ENCODE results near the gene HGS.

HGS gene

DNA sequence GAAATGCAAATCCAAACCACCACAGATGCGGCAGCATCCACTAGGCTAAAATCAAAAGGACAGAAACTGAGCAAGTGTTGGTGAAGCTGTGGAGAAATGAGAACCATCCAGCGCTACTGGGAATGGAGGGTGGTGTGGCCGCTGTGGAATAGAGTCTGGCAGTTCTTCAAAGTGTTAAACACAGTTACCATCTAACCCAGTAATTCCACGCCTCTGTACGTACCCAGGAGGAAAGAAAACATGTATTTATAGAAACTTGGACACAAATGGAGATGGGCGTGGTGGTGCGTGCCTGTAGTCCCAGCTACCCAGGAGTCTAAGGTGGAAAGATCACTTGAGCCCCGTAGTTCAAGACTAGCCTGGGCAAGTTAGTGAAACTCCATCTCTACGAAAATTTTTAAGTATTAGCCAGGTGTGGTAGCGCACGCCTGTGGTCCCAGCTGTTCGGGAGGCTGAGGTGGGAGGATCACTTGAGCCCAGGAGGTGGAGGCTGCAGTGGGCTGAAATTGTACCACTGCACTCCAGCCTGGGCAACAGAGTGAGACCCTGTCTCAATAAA is 39.9 kb downstream of the HGS start:
- DNase-seq (ENCODE audit: insufficient read length, low spot score) (no peak), FAIRE-seq (no peak)
- TF ChIP-seq, protein P1, sequence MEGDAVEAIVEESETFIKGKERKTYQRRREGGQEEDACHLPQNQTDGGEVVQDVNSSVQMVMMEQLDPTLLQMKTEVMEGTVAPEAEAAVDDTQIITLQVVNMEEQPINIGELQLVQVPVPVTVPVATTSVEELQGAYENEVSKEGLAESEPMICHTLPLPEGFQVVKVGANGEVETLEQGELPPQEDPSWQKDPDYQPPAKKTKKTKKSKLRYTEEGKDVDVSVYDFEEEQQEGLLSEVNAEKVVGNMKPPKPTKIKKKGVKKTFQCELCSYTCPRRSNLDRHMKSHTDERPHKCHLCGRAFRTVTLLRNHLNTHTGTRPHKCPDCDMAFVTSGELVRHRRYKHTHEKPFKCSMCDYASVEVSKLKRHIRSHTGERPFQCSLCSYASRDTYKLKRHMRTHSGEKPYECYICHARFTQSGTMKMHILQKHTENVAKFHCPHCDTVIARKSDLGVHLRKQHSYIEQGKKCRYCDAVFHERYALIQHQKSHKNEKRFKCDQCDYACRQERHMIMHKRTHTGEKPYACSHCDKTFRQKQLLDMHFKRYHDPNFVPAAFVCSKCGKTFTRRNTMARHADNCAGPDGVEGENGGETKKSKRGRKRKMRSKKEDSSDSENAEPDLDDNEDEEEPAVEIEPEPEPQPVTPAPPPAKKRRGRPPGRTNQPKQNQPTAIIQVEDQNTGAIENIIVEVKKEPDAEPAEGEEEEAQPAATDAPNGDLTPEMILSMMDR (IDR thresholded peaks at IDR 0.05; ENCODE audit: insufficient read depth, missing control alignments), result no peak

DNA sequence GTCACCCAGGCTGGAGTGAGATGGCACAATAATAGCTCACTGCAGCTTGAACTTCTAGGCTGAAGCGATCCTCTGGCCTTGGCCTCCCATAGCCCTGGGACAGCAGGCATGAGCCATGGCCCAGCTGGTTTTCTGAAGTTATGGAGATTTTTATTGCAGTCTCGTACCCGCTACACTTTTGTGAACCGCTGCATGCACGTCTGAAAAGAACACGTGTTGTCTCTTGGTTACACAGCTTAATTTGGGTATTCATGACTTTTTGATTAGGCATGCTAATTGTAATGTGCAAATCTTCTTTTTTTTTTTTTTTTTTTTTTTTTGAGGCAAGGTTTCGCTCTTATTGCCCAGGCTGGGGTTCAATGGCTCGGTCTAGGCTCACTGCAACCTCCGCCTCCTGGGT is 41.6 kb downstream of the HGS start:
- FAIRE-seq (no peak), DNase-seq (ENCODE audit: insufficient read length, low spot score) (no peak)
- TF ChIP-seq, protein P1 (IDR thresholded peaks at IDR 0.05; ENCODE audit: insufficient read depth, missing control alignments), result no peak

DNA sequence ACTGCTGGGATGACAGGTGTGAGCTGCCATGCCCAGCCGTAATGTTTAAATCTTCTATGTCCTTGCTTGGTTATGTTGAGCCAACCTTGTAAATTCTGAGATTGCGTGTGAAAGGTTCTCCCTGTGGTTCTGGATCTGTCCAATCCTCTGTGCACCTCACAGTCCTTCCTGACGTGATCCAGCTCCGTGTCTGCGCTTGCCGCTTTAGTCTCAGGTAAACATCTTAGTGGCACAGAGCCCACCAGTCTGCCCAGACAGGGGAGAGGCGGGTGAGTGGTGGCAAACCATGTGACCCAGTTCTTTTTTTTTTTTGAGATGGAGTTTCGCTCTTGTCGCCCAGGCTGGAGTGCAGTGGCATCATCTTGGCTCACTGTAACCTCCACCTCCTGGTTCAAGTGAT is 42.2 kb downstream of the HGS start:
- TF ChIP-seq, protein P1 (IDR thresholded peaks at IDR 0.05; ENCODE audit: insufficient read depth, missing control alignments), result no peak
- DNase-seq (ENCODE audit: insufficient read length, low spot score) (no peak), FAIRE-seq (no peak)

DNA sequence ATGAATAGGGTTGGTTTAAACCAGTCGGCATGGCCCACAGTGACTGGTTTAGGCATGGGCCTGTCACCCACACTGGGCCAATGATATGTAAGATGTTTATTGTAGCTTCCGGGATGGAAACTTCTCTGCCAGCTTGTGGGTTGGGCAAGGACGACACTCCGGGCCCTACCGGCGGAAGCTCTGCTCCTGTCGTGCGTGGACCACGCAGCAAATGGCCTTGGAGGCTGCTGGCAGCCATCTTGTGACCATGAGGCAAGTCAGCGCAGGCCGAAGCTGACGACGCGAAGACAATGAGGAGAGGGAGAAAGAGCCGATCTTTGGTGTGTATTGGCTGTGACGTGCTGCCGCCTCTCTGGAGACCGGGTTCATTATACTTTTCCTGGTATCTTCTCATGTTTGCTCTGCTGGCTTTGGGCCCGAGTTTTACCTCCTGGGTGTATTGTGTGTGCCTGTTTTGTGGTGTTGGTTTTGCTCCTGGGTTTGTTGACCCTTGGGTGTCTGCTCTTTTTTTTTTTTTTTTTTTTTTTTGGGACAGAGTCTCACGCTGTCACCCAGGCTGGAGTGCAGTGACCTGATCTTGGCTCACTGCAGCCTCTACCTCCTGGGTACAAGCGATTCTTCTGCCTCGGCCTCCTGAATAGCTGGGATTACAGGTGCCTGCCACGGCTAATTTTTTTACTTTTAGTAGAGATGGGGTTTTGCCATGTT is 43.7 kb downstream of the HGS start:
- TF ChIP-seq, protein P1 (IDR thresholded peaks at IDR 0.05; ENCODE audit: insufficient read depth, missing control alignments), result no peak
- DNase-seq (ENCODE audit: insufficient read length, low spot score) (no peak), FAIRE-seq (no peak)

DNA sequence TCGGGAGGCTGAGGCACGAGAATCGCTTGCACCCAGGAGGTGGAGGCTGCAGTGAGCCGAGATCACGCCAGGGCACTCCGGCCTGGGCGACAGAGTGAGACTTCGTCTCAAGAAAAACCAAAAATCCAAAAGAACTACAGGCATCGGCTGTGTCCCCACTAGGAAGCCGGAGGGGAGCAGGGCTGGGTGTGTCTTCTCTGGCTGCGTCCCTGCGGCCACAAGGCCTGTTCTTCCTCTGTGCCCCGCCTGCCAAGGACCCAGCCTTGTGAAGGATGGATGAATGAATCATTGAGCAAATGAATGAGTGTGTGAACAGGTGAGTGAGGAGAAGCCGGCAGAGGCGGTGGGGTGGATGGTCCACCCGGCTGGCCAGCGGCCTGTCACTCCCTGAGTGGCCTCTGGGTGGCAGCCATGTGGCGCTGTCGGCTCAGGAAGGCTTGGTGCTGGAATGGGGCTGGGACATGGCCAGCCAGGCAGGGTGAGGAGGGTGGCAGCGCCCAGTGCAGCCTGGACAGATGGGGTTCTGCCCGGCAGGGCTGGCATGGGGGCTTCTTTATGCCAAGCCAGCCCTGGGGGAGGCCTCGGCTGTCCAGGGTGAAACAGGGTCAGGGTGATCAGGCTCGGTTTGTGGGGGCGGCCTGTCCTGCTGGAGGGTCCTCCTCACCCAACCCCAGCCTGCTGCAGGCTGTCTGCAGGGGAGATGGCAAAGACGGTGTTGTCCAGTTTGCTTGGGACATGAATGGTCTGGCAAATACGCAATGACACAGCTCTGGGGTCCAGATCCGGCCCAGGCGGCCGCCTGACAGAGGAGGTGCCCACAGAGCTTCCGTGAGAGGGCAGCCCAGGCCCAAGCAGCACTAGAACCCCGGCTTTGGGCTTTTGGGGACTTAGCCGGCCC is 49.9 kb downstream of the HGS start:
- FAIRE-seq (no peak), DNase-seq (ENCODE audit: insufficient read length, low spot score) (peak; percentile 100)
- TF ChIP-seq, protein P1 (IDR thresholded peaks at IDR 0.05; ENCODE audit: insufficient read depth, missing control alignments), result peak; percentile 98

DNA sequence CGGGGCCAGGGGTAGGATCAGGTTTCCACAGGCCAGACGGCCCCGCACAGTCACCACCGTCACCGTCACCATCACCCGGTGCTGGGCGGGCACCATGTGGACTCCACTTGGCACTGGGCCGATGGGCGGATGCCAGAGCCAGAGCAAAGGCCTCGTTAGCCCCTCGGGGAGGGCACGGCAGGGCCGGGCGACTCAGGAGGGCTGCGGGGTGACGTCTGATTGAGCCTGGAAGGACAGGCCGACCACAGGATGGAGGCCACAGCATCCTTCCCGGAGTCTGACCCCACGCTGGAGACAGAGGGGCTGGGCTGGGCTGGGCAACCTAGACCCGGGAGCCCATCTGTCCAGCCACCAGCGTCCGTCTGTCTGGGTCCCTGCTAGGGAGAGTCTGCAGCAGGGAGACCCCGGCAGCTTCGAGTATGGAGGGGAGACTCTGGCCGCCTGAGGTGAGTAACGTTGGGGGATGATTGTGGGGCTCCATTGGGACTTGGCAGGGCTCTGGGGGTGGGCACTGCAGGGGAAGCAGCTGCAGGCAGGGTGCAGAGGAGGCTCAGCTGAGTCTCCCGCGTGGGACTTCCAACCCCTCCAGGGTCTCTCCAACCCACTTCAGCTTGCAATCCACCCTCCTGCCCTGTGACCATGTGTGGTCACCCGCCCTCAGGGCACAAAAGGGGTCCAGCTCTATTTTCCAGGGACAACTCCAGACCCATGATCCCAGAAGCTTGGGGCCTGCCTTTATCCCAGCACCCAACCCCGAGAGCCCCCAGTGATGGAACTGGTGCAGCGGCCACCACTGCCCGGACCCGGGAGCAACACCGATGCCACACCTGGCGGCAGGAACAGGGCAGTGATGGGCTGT is 50.8 kb downstream of the HGS start:
- DNase-seq (ENCODE audit: insufficient read length, low spot score) (no peak), FAIRE-seq (no peak)
- TF ChIP-seq, protein P1 (IDR thresholded peaks at IDR 0.05; ENCODE audit: insufficient read depth, missing control alignments), result no peak

Data from D721Med (cell line).